H1 (cell line): ENCODE data around the gene PNO1. TPM values are rescaled to one million over a fixed set of nuclear protein-coding genes. Genes with fewer than 3 reads are reported as not detected.

ENCODE experiments used
- CTCF ChIA-PET: fragments of 300-600 bp; sonication (Branson Sonifier 250); formaldehyde crosslinking; loops from one replicate; lab custom pipeline; 2021; ENCODE audit not compliant: partially characterized antibody; lab: Charles Lee
- POLR2A ChIA-PET: fragments of 300-600 bp; sonication (Branson Sonifier 250); formaldehyde crosslinking; loops from one replicate; lab custom pipeline; 2021; ENCODE audit warnings: inconsistent platforms; ENCODE audit not compliant: partially characterized antibody; lab: Charles Lee
- DNase-seq, 2 experiments: peaks; one replicate each; pipeline versions ENCODE4 v3.0.0 to v3.0.0-alpha.2; 2010 to 2022; ENCODE audit warnings: low spot score in 2 of 2, low read depth in 1 of 2, mixed read lengths in 1 of 2
- FAIRE-seq: peaks from 2 replicates; lab custom pipeline; 2011; peaks lifted over from hg19 to GRCh38; lab: Jason Lieb, UNC
- H2AFZ ChIP-seq: 2 replicates; pipeline ENCODE4 v1.8.1; 2012; ENCODE audit warnings: low read length, inconsistent platforms
- H2AK5ac ChIP-seq: 2 replicates; pipeline ENCODE4 v1.6.1; 2013; ENCODE audit warnings: low read depth, low read length
- H2BK120ac ChIP-seq: replicated peaks from 2 replicates; pipeline ENCODE3; 2013; ENCODE audit warnings: low read depth, low read length, inconsistent platforms
- H2BK12ac ChIP-seq: 2 replicates; pipeline ENCODE4 v1.6.1; 2013; ENCODE audit warnings: low read depth, low read length
- H2BK15ac ChIP-seq: 2 replicates; pipeline ENCODE4 v1.6.1; 2013; ENCODE audit warnings: low read length
- H2BK20ac ChIP-seq: 2 replicates; pipeline ENCODE4 v1.6.1; 2013; ENCODE audit warnings: low read length
- H2BK5ac ChIP-seq: 2 replicates; pipeline ENCODE4 v1.6.1; 2013; ENCODE audit warnings: low read depth, low read length
- H3K14ac ChIP-seq: 2 replicates; pipeline ENCODE4 v1.6.1; 2013; ENCODE audit warnings: inconsistent platforms; ENCODE audit not compliant: insufficient read length
- H3K18ac ChIP-seq: 2 replicates; pipeline ENCODE4 v1.6.1; 2013; ENCODE audit warnings: low read length; ENCODE audit errors: extremely low read depth
- H3K23ac ChIP-seq: 2 replicates; pipeline ENCODE4 v1.6.1; 2013; ENCODE audit warnings: inconsistent platforms; ENCODE audit not compliant: insufficient read length
- H3K23me2 ChIP-seq: 2 replicates; pipeline ENCODE4 v1.6.1; 2013; ENCODE audit warnings: low read depth, low read length
- H3K27ac ChIP-seq: 2 replicates; pipeline ENCODE4 v1.6.1; 2011; ENCODE audit warnings: low read depth, low read length, inconsistent platforms
- H3K27me3 ChIP-seq, 4 experiments: replicated peaks in 1 of 4; 1 replicate in 1 of 4; 2 replicates in 3 of 4; pipeline versions ENCODE4 v1.6.1 to v1.8.1; 2011 to 2013; ENCODE audit warnings: low read length in 3 of 4, mild to moderate bottlenecking in 3 of 4, inconsistent platforms in 2 of 4, mixed read lengths in 2 of 4, moderate library complexity in 1 of 4; ENCODE audit not compliant: control insufficient read depth in 3 of 4, insufficient read depth in 3 of 4; ENCODE audit errors: extremely low read depth in 1 of 4
- H3K36me3 ChIP-seq, 4 experiments: 2 replicates each; pipeline versions ENCODE4 v1.6.1 to v1.8.1; 2011 to 2013; ENCODE audit warnings: mild to moderate bottlenecking in 4 of 4, low read length in 3 of 4, moderate library complexity in 2 of 4, control low read depth in 1 of 4, inconsistent platforms in 1 of 4; ENCODE audit not compliant: insufficient read depth in 4 of 4, control insufficient read depth in 2 of 4
- H3K4ac ChIP-seq: replicated peaks from 2 replicates; pipeline ENCODE3; 2013; ENCODE audit warnings: low read length, low read depth, mixed read lengths, inconsistent platforms; ENCODE audit not compliant: insufficient read length
- H3K4me1 ChIP-seq, 4 experiments: replicated peaks in 1 of 4; 1 replicate in 1 of 4; 2 replicates in 3 of 4; pipeline versions ENCODE4 v1.6.1 to v1.8.1; 2011 to 2013; ENCODE audit warnings: low read length in 3 of 4, inconsistent platforms in 2 of 4, mixed read lengths in 1 of 4; ENCODE audit not compliant: insufficient read depth in 4 of 4, control insufficient read depth in 3 of 4
- H3K4me2 ChIP-seq, 2 experiments: 2 replicates each; pipeline versions ENCODE4 v1.6.1 to v1.8.1; 2011 to 2013; ENCODE audit warnings: low read depth in 2 of 2, low read length in 2 of 2, control low read depth in 1 of 2, inconsistent platforms in 1 of 2, mild to moderate bottlenecking in 1 of 2; ENCODE audit not compliant: insufficient read depth in 1 of 2
- H3K4me3 ChIP-seq, 4 experiments: fragments of 200-600, 300-600 bp in 1 of 4; sonication (generic), shearing (Covaris generic), sonication (Bioruptor Twin) in 1 of 4; 2 replicates each; pipeline versions ENCODE4 v1.5.1 to v1.8.1; 2011 to 2016; ENCODE audit warnings: low read length in 4 of 4, low read depth in 3 of 4, control low read depth in 2 of 4, inconsistent platforms in 2 of 4, mild to moderate bottlenecking in 2 of 4, mixed read lengths in 1 of 4, moderate library complexity in 1 of 4; ENCODE audit not compliant: insufficient read depth in 2 of 4; ENCODE audit errors: extremely low read depth in 1 of 4
- H3K56ac ChIP-seq: replicated peaks from 2 replicates; pipeline ENCODE3; 2013; ENCODE audit warnings: low read depth, mild to moderate bottlenecking, mixed read lengths, low read length, inconsistent platforms; ENCODE audit not compliant: insufficient read length
- H3K79me1 ChIP-seq: 2 replicates; pipeline ENCODE4 v1.6.1; 2013; ENCODE audit warnings: low read depth, low read length, control low read depth
- H3K79me2 ChIP-seq, 2 experiments: 2 replicates each; pipeline versions ENCODE4 v1.6.1 to v1.8.1; 2012 to 2013; ENCODE audit warnings: low read length in 2 of 2, mild to moderate bottlenecking in 2 of 2, inconsistent platforms in 1 of 2; ENCODE audit not compliant: insufficient read depth in 2 of 2, control insufficient read depth in 1 of 2
- H3K9ac ChIP-seq, 4 experiments: replicated peaks in 1 of 4; 1 replicate in 1 of 4; 2 replicates in 3 of 4; pipeline versions ENCODE4 v1.6.1 to v1.8.1; 2011 to 2013; ENCODE audit warnings: low read depth in 3 of 4, low read length in 3 of 4, control low read depth in 2 of 4, mild to moderate bottlenecking in 2 of 4, moderate library complexity in 2 of 4, inconsistent platforms in 1 of 4; ENCODE audit errors: extremely low read depth in 1 of 4
- H3K9me3 ChIP-seq, 2 experiments: 2 replicates each; pipeline versions ENCODE4 v1.6.1 to v1.8.1; 2012 to 2013; ENCODE audit warnings: mild to moderate bottlenecking in 2 of 2, moderate library complexity in 2 of 2, control low read depth in 1 of 2, inconsistent platforms in 1 of 2, low read depth in 1 of 2, low read length in 1 of 2, mixed read lengths in 1 of 2; ENCODE audit not compliant: insufficient read depth in 2 of 2
- H4K20me1 ChIP-seq, 2 experiments: replicated peaks in 1 of 2; 2 replicates each; pipeline versions ENCODE3 to v1.8.1; 2011 to 2013; ENCODE audit warnings: inconsistent platforms in 2 of 2, low read length in 2 of 2, mild to moderate bottlenecking in 1 of 2; ENCODE audit not compliant: insufficient read depth in 2 of 2, control insufficient read depth in 1 of 2
- H4K5ac ChIP-seq: 2 replicates; pipeline ENCODE4 v1.6.1; 2013; ENCODE audit warnings: low read length, low read depth, mixed read lengths, inconsistent platforms; ENCODE audit not compliant: insufficient read length
- H4K8ac ChIP-seq: 2 replicates; pipeline ENCODE4 v1.8.0; 2013; ENCODE audit warnings: mild to moderate bottlenecking, moderate library complexity, low read length, inconsistent platforms; ENCODE audit not compliant: insufficient read depth; ENCODE audit errors: extremely low read depth
- H4K91ac ChIP-seq: replicated peaks from 2 replicates; pipeline ENCODE3; 2013; ENCODE audit warnings: low read length, mixed read lengths, inconsistent platforms; ENCODE audit not compliant: insufficient read length
- ATF2 ChIP-seq: IDR thresholded peaks from 2 replicates; pipeline ENCODE4 v1.6.1; 2012; ENCODE audit warnings: low read length, inconsistent platforms
- BCL11A ChIP-seq, 2 experiments: IDR thresholded peaks; one replicate each; pipeline ENCODE4 v1.6.1; 2011; ENCODE audit warnings: low read depth in 2 of 2, low read length in 2 of 2, mild to moderate bottlenecking in 2 of 2
- GTF2F1 ChIP-seq: IDR thresholded peaks from 2 replicates; pipeline ENCODE4 v1.6.1; 2012; ENCODE audit warnings: low read depth, low read length, improper control_type of control experiment, borderline replicate concordance
- HDAC6 ChIP-seq: IDR thresholded peaks from one replicate; pipeline ENCODE4 v1.7.1; 2012; ENCODE audit warnings: low read depth, mild to moderate bottlenecking, inconsistent platforms, low read length, moderate library complexity
- JUND ChIP-seq: IDR thresholded peaks from 2 replicates; pipeline ENCODE4 v1.6.1; 2011; ENCODE audit warnings: mild to moderate bottlenecking, improper control_type of control experiment, low read length
- KDM4A ChIP-seq: IDR thresholded peaks from one replicate; pipeline ENCODE4 v1.7.1; 2012; ENCODE audit warnings: low read depth, mild to moderate bottlenecking, moderate library complexity, low read length, inconsistent platforms; ENCODE audit not compliant: severe bottlenecking
- MAX ChIP-seq: IDR thresholded peaks from 2 replicates; pipeline ENCODE4 v1.6.1; 2012; ENCODE audit warnings: inconsistent platforms
- POLR2AphosphoS5 ChIP-seq: IDR thresholded peaks from 2 replicates; pipeline ENCODE4 v1.6.1; 2011; ENCODE audit warnings: low read depth, low read length
- RFX5 ChIP-seq: IDR thresholded peaks from 2 replicates; pipeline ENCODE4 v1.6.1; 2011; ENCODE audit warnings: low read depth, low read length, improper control_type of control experiment, borderline replicate concordance
- SP1 ChIP-seq: IDR thresholded peaks from 2 replicates; pipeline ENCODE4 v1.6.1; 2011; ENCODE audit warnings: low read depth, low read length
- SP4 ChIP-seq: IDR thresholded peaks from 2 replicates; pipeline ENCODE4 v1.6.1; 2012; ENCODE audit warnings: low read length, inconsistent platforms
- SUZ12 ChIP-seq: fragments of 200-600 bp; sonication (generic); IDR thresholded peaks from 2 replicates; pipeline ENCODE4 v1.6.1; 2012; ENCODE audit warnings: mild to moderate bottlenecking, inconsistent platforms, low read length, moderate library complexity, mixed read lengths
- TAF1 ChIP-seq: IDR thresholded peaks from 2 replicates; pipeline ENCODE4 v1.6.1; 2011; ENCODE audit warnings: mild to moderate bottlenecking, low read depth, low read length
- TBP ChIP-seq: IDR thresholded peaks from 2 replicates; pipeline ENCODE4 v1.6.1; 2011; ENCODE audit warnings: low read depth, low read length, improper control_type of control experiment
- WGBS, 2 experiments: shearing (Covaris generic) in 1 of 2; methylation state at CpG; one replicate each; pipeline versions ENCODE4 v1.1.6 to v1.1.7; 2013 to 2015; ENCODE audit warnings: low lambda C conversion rate in 2 of 2, mixed read lengths in 2 of 2, inconsistent platforms in 1 of 2, low coverage in 1 of 2, missing lambda C conversion rate in 1 of 2; ENCODE audit not compliant: insufficient replicate concordance in 2 of 2, insufficient coverage in 1 of 2, insufficient read length in 1 of 2; ENCODE audit errors: extremely low coverage in 1 of 2, missing lambda C conversion rate in 1 of 2; 5-methylcytosine and 5-hydroxymethylcytosine counted together
- polyA plus RNA-seq, 7 experiments: library from polyadenylated mRNA; depleted of rRNA in 3 of 7; stranded (reverse) in 5 of 7; unstranded in 2 of 7; fragments of >200 nt in 5 of 7; fragments of 200-250 nt in 2 of 7; gene quantifications; 1 replicate in 5 of 7; 2 replicates in 1 of 7; 4 replicates in 1 of 7; pipeline versions ENCODE4 v1.2.1 to v1.2.3, GENCODE V29; 2011 to 2013; ENCODE audit warnings: missing spikeins in 2 of 7, mixed read lengths in 2 of 7
- total RNA-seq: library from RNA; stranded (reverse); fragmentation: NEBNext Ultra II Directional; extraction: Animal tissue kit (Norgen Biotek cat#: 25700); gene quantifications from 2 replicates; pipeline ENCODE4 v1.2.1, GENCODE V29; 2021

The PNO1 gene
- total and polyA plus RNA-seq, 2 of the 8 experiments (the other 6 are each of a cell fraction or from before 2014, with no cell fraction given), result 18.6 to 33.2 TPM

GRCh38 chr2:68141875-68142274, 15.8 kb upstream of the PNO1 start:
- 87% methylated on average over 2 of the region's 2 CpGs; no CpG with 5 or more reads in 1 of the 2 experiments for WGBS, 2 experiments
- Histone ChIP-seq H2BK12ac (no peak overlapping the region), H4K8ac (no peak overlapping the region)
- TF ChIP-seq HDAC6 (no peak), JUND (no peak), GTF2F1 (no peak), KDM4A (no peak), TAF1 (no peak), SP1 (no peak), MAX (no peak), ATF2 (no peak), TBP (no peak), SP4 (no peak), SUZ12 (no peak), POLR2AphosphoS5 (no peak), RFX5 (no peak), BCL11A (IDR thresholded peaks at IDR 0.05; ENCODE audit: low read depth in 2 of 2, low read length in 2 of 2) (no peak)

More at GRCh38 chr2:68141875-68142274, 15.8 kb upstream of the PNO1 start:
- DNase-seq, result no peak
- no peak overlapping the region for H3K14ac ChIP-seq
- no peaks in the 10 kb centered on the region for H4K20me1 ChIP-seq
- no peak overlapping the region for H2AK5ac ChIP-seq
- no peak overlapping the region for H3K23ac ChIP-seq
- H3K79me1 ChIP-seq, result no peaks in the 10 kb centered on the region
- no peak overlapping the region for H2BK20ac ChIP-seq
- H3K18ac ChIP-seq, result no peak overlapping the region
- ChIA-PET POLR2A (no interaction called here), CTCF (no interaction called here)
- no peak overlapping the region for H2BK5ac ChIP-seq
- H3K9ac ChIP-seq, result no peak overlapping the region
- no peak overlapping the region for H3K4me2 ChIP-seq
- H3K9me3 ChIP-seq, result no peaks in the 10 kb centered on the region
- peaks cover 0 to 8% (median 0%) of the 10 kb centered on the region in 4 experiments; a peak in 2 of 8 replicates for H3K36me3 ChIP-seq
- no peaks in the 10 kb centered on the region for H3K4me1 ChIP-seq
- H3K27me3 ChIP-seq, result no peaks in the 10 kb centered on the region
- H2BK15ac ChIP-seq, result no peak overlapping the region
- no peak overlapping the region for H3K4me3 ChIP-seq
- no peak for FAIRE-seq
- no peak overlapping the region for H2AFZ ChIP-seq
- no peak overlapping the region for H4K91ac ChIP-seq
- no peak overlapping the region for H3K4ac ChIP-seq
- H2BK120ac ChIP-seq, result no peak overlapping the region
- H3K79me2 ChIP-seq, result no peaks in the 10 kb centered on the region
- H3K56ac ChIP-seq, result no peak overlapping the region
- H3K27ac ChIP-seq, result no peak overlapping the region
- no peaks in the 10 kb centered on the region for H3K23me2 ChIP-seq
- no peak overlapping the region for H4K5ac ChIP-seq
